GM19328 (cell line): ENCODE data around the gene FNDC11.

ENCODE experiments used
- ATAC-seq: cut with Tn5 transposase; IDR thresholded peaks from one replicate; pipeline ENCODE4 v1.9.1; 2021; ENCODE audit warnings: mild to moderate bottlenecking, moderate library complexity; ENCODE audit not compliant: unreplicated experiment

FNDC11 gene

DNA sequence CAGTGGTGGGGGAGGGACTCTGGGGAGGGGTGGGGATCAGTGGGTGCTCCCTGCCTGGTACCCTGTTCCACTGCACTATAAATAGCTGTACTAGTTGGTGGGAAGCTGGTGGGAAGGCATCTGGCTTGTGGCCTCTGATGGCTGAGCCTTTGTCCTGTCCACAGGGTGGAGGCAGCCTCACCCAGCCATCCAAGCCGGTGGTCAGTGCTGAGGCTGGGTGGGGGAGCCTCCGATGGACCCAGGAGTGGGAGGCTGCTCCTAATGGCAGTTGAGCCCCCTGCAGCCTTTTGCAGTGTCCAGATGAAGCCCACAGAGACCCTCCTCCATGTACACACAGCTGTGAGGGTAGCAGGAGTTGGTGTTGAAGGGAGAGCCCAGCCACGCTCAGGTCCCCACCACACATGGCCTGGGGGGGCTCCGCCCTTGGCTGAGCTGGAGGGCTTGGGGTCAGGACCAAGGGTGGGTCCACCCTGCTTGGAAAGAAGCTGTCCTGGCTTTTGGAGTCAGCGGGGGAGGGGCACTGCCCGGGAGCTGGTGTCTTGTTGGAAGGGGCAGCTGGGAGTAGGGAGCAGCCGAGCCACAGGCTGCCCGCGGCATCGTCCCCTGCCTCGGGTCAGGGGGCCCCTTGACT, 30.9 kb upstream of the FNDC11 start:
- ATAC-seq, result no peak

DNA sequence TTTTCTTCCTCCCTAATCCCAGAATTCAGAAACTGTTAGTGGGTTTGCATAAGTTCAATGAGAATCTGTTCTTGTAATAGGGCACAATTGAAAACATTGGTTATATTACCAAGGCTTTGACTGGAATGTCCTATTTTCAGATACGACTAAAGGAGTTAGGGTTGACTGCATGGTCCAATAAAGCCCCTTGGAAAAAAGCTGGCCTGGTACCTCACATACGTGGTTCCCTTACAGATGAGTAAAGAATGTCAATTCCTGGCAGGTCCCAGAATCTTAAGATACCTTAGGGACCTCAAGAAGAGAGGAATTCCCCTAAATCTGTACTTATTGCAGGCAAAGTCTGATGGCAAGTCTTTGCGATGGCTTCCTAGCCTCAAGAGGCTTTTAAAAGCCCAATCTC, 28.8 kb upstream of the FNDC11 start:
- ATAC-seq, result no peak

- no peak for ATAC-seq
Measured at GRCh38 chr20:63525971-63526370, 28.0 kb upstream of the FNDC11 start.

DNA sequence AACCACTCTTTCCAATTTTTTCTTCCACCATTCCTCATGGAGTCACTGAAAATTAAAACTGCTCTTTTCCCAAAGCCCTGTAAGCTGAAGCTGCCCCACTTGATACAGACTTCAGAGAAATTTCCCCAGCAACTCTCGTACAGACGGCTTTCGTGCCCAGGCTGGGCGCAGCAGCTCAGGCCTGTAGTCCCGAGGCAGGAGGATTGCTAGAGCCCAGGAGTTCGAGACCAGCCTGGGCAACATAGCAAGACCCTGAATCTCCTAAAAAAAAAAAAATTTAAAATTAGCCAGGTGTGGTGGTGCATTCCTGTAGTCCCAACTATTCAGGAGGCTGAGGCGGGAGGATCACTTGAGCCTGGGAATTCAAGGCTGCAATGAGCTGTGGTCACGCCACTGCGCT, 26.8 kb upstream of the FNDC11 start:
- no peak for ATAC-seq

DNA sequence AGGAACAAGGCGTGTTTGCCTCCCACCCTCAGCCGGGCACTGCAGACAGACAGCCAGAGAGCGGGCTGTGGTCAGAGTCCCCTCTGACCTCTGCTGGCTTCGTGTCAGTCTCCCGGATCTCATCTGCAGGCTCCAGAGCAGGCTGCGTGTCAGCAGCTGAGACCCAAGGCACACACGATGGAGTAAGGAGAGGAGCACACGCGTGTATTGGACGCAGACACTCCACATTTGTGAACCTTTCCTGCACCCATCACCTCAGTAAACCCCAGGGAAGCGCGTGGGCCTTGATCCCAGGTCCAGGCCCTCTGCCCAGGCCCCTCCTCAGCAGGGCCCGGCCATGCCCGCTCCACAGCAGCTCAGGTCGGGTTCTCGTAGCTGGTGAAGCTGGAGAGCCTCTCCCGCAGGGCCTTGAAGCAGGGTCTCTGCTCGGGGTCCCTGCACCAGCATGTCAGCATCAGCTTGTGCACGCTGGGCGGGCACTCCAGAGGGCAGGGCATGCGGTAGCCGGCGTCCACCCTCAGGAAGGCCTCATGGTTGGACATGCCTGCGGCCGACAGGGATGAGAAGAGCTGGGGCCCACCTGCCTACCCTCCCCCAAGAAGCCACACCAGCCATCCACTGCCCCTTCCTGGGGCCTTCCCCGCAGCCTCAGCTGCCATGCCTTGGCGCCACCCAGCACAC, 24.6 kb upstream of the FNDC11 start:
- ATAC-seq, result no peak

GRCh38 chr20:63529861-63530787, 23.8 kb upstream of the FNDC11 start:
- no peak for ATAC-seq

GRCh38 chr20:63530788-63531160, 23.2 kb upstream of the FNDC11 start:
- no peak for ATAC-seq

GRCh38 chr20:63531686-63532448, 22.1 kb upstream of the FNDC11 start:
- ATAC-seq, result no peak

GRCh38 chr20:63532449-63532971, 21.4 kb upstream of the FNDC11 start:
- ATAC-seq, result no peak

GRCh38 chr20:63533388-63533787, 20.6 kb upstream of the FNDC11 start:
- ATAC-seq, result no peak

DNA sequence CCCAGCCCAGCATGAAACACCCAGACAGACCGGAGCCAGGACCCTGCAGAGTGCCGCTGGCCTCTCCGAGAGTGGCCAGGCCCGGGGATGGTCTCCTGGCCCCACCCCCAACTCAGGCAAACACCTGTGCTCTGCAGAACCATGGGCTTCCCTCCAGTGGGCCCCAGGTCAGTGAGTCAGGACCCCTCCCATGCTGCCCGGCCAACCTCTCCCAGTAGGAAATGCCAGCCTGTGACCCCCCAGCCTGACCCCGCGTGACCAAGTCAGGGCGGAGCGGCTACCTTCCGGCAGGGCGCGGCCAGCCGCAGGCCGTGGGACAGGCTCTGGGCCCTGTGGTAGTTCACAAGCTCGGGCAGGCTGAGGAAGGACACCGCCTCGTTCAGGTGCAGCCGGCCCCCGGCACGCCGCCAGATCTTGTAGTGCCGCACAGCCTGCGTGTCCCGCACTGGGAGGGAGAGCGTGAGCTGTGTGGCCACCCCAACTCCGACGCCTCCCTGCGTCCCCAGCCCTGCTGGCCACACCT, 20.0 kb upstream of the FNDC11 start:
- ATAC-seq, result no peak

DNA sequence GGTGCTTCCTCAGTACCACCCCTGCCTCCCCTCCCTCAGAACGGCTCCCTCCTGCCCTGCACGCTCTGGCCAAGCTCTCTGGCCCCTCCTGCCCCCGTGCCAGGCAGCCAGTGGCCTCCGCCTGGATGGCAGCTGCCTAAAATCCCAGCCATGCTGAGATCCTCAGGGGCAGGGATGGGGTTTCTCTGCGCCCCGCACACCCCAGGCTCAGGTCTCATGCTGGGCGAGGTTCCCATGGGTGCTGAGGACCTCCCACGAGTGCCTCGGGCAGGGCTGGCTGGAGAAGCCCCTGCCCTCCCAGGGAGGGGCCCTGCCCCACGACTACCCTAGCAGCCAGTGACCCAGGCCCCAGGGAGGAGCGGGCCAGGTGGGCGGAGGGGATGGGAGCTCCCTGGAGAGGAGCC, 19.5 kb upstream of the FNDC11 start:
- no peak for ATAC-seq

GRCh38 chr20:63534831-63535651, 18.9 kb upstream of the FNDC11 start:
- ATAC-seq, result no peak

- ATAC-seq, result no peak
Measured at GRCh38 chr20:63536241-63536977, 17.6 kb upstream of the FNDC11 start.

- ATAC-seq, result peak; percentile 15
Measured at GRCh38 chr20:63536997-63537524, 16.9 kb upstream of the FNDC11 start, which contains the start of gene PTK6. Gene PTK6, minus strand, starts transcription at chr20:63537376. Its CDS starts 62 bp downstream, at chr20:63537314.

DNA sequence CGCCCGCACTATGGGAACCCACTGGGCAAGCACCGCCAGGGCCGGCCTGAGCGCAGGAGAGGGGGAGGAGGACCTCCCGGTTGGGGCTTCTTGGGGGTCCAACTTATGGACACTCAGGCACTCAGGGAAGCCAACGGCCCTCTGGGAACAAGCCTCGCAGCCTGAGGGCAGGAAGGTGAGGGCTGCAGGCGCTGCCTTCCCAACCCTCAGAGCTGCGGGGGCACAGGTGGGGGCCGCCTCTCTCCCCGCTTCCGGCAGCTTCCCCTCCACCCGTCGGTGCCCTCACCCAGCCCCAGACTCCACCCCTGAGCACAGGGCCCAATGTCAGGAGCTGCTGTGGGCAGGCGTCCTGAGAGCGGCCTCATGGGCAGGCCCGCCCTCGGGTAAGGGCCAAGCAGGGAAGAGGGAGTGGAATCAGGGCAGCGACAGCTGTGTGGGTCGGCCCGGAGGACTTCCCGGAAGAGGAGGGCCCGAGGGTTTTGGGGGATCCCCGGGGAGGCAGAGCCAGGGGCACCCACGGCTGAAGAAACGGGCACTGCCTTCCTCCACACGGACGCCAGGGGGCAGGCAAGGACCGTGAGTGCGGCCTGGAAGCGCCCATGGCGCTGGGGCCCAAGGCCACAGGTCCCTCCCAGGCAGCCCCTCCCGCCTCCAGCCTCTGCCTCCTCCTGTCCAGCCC, 16.3 kb upstream of the FNDC11 start:
- peak; percentile 73 for ATAC-seq

GRCh38 chr20:63538204-63539091, 15.5 kb upstream of the FNDC11 start:
- no peak for ATAC-seq
